HG03060 (cell line): ENCODE results near the gene SRP9.
"Not testable (repeated sequence)": the region's sequence is repeated elsewhere in the genome, so short reads cannot be mapped to it uniquely, and the experiment has no call there.

ENCODE experiments used
- ATAC-seq: cut with Tn5 transposase; IDR thresholded peaks from one replicate; pipeline ENCODE4 v1.9.1; 2021; ENCODE audit warnings: low read depth, moderate number of reproducible peaks; ENCODE audit not compliant: unreplicated experiment

Gene SRP9

GRCh38 chr1:225834417-225835329 lies 57.0 kb downstream of the SRP9 start:
- no peak for ATAC-seq

- ATAC-seq: no peak
These were observed 58.2 kb downstream of the SRP9 start for GRCh38 chr1:225835856-225836255.

GRCh38 chr1:225836296-225836695 lies 58.7 kb downstream of the SRP9 start:
- not testable (repeated sequence) for ATAC-seq

- ATAC-seq: no peak
These were observed 61.2 kb downstream of the SRP9 start for GRCh38 chr1:225838793-225839192.
